ENCODE results near the gene ASIC4.

The ASIC4 gene

DNA sequence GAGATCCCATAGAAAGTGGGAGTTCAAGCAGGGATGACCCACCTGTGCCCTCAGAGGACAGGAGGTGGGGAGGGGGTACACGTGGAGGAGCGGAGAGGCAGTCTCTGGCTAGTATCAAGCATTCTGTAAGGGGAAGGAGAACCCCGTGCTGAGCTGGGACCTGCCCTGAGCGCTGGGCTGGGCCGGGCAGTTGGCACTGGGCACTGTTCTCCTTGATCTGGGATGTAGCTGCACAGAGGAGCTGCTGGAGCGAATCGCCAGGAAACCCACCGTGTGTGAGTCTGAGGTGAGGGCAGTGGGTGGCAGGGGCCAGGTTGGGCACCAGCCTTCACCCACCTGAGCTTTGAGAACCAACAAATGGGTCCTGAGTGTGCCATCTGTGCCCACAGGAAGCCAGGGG lies 35.4 kb upstream of the ASIC4 start:
- H3F3A ChIP-seq (ENCODE audit: control insufficient read depth, insufficient read depth), result no peaks in the 10 kb centered on the region
- H3K27me3 ChIP-seq (ENCODE audit: control insufficient read depth, low read length), result peaks cover 13% of the 10 kb centered on the region
- no peak overlapping the region for H3K27ac ChIP-seq (ENCODE audit: low read depth, low read length)
- H4K20me1 ChIP-seq (ENCODE audit: control insufficient read depth, insufficient read depth, low read depth, low read length), result no peaks in the 10 kb centered on the region
- H3K79me2 ChIP-seq (ENCODE audit: control insufficient read depth, low read length), result no peaks in the 10 kb centered on the region
- TF ChIP-seq EZH2phosphoT487 (IDR thresholded peaks at IDR 0.05; ENCODE audit: borderline replicate concordance, low read length), result no peak
- TF ChIP-seq, protein P1, sequence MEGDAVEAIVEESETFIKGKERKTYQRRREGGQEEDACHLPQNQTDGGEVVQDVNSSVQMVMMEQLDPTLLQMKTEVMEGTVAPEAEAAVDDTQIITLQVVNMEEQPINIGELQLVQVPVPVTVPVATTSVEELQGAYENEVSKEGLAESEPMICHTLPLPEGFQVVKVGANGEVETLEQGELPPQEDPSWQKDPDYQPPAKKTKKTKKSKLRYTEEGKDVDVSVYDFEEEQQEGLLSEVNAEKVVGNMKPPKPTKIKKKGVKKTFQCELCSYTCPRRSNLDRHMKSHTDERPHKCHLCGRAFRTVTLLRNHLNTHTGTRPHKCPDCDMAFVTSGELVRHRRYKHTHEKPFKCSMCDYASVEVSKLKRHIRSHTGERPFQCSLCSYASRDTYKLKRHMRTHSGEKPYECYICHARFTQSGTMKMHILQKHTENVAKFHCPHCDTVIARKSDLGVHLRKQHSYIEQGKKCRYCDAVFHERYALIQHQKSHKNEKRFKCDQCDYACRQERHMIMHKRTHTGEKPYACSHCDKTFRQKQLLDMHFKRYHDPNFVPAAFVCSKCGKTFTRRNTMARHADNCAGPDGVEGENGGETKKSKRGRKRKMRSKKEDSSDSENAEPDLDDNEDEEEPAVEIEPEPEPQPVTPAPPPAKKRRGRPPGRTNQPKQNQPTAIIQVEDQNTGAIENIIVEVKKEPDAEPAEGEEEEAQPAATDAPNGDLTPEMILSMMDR (IDR thresholded peaks at IDR 0.05; ENCODE audit: low read depth, low read length, poor library complexity, severe bottlenecking), result no peak
- H3K36me3 ChIP-seq (ENCODE audit: control insufficient read depth, low read length), result no peaks in the 10 kb centered on the region
- no peaks in the 10 kb centered on the region for H3K9me3 ChIP-seq (ENCODE audit: control insufficient read depth, insufficient read depth, low read length)
- H3K4me1 ChIP-seq (ENCODE audit: control insufficient read depth, low read length), result no peaks in the 10 kb centered on the region
- no peak overlapping the region for H3K4me2 ChIP-seq (ENCODE audit: low read length)
- H3K9me2 ChIP-seq (replicated peaks; ENCODE audit: control insufficient read depth, low read length), result no peaks in the 10 kb centered on the region
- no peak overlapping the region for H3K4me3 ChIP-seq (ENCODE audit: low read length)

DNA sequence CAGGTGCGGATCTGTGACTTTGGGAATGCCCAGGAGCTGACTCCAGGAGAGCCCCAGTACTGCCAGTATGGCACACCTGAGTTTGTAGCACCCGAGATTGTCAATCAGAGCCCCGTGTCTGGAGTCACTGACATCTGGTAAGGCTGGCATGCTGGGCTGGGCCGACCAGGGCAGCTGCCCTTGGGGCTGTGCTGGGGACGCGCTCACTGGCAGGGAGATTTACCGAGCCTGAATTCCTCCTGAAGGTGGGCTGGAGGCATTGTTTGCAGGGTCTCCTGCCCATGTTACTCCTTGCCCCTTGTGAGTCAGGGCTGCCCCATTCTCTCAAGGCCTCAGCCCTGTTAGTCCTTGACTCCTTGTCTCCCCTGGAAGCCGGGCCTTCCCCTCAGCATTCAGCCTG lies 34.3 kb upstream of the ASIC4 start:
- H3K4me1 ChIP-seq (ENCODE audit: control insufficient read depth, low read length), result no peaks in the 10 kb centered on the region

DNA sequence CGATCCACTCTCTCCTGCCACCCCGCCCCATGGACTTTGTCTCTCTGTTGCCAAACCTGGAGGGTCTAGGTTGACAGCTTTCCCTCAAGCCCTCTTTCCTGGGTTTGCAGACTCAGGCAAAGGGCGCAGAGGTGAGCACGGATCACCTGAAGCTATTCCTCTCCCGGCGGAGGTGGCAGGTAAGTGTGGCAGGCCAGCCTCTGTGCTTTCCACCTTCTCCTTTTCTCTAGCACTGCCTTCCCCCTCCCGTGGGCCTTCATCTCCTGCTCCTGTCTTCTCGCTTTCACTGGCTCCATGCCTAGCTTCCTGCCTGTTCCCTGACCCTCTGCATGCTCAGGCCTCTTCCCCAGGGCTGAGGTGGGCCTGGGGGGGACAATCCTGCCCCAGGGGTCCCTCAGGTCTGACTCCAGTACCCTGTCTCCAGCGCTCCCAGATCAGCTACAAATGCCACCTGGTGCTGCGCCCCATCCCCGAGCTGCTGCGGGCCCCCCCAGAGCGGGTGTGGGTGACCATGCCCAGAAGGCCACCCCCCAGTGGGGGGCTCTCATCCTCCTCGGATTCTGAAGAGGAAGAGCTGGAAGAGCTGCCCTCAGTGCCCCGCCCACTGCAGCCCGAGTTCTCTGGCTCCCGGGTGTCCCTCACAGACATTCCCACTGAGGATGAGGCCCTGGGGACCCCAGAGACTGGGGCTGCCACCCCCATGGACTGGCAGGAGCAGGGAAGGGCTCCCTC lies 31.4 kb upstream of the ASIC4 start:
- no peak overlapping the region for H3K4me3 ChIP-seq (ENCODE audit: low read length)
- H3K4me2 ChIP-seq (ENCODE audit: low read length), result no peak overlapping the region
- H3K4me1 ChIP-seq (ENCODE audit: control insufficient read depth, low read length), result no peaks in the 10 kb centered on the region
- H3K36me3 ChIP-seq (ENCODE audit: control insufficient read depth, low read length), result no peaks in the 10 kb centered on the region
- H4K20me1 ChIP-seq (ENCODE audit: control insufficient read depth, insufficient read depth, low read depth, low read length), result no peaks in the 10 kb centered on the region
- no peak for TF ChIP-seq EZH2phosphoT487 (IDR thresholded peaks at IDR 0.05; ENCODE audit: borderline replicate concordance, low read length)
- TF ChIP-seq, protein P1 (IDR thresholded peaks at IDR 0.05; ENCODE audit: low read depth, low read length, poor library complexity, severe bottlenecking), result no peak
- H3K9me2 ChIP-seq (replicated peaks; ENCODE audit: control insufficient read depth, low read length), result no peaks in the 10 kb centered on the region
- H3K9me3 ChIP-seq (ENCODE audit: control insufficient read depth, insufficient read depth, low read length), result no peaks in the 10 kb centered on the region
- H3K27ac ChIP-seq (ENCODE audit: low read depth, low read length), result no peak overlapping the region
- H3K79me2 ChIP-seq (ENCODE audit: control insufficient read depth, low read length), result no peaks in the 10 kb centered on the region
- H3F3A ChIP-seq (ENCODE audit: control insufficient read depth, insufficient read depth), result no peaks in the 10 kb centered on the region
- peaks cover 37% of the 10 kb centered on the region for H3K27me3 ChIP-seq (ENCODE audit: control insufficient read depth, low read length)

More for the DNA sequence above, 34.3 kb upstream of the ASIC4 start:
- Histone ChIP-seq H3K36me3 (ENCODE audit: control insufficient read depth, low read length) (no peaks in the 10 kb centered on the region), H3K9me3 (ENCODE audit: control insufficient read depth, insufficient read depth, low read length) (no peaks in the 10 kb centered on the region), H3K4me3 (ENCODE audit: low read length) (no peak overlapping the region), H3K27ac (ENCODE audit: low read depth, low read length) (no peak overlapping the region), H3F3A (ENCODE audit: control insufficient read depth, insufficient read depth) (no peaks in the 10 kb centered on the region), H3K79me2 (ENCODE audit: control insufficient read depth, low read length) (no peaks in the 10 kb centered on the region), H3K27me3 (ENCODE audit: control insufficient read depth, low read length) (peaks cover 19% of the 10 kb centered on the region), H4K20me1 (ENCODE audit: control insufficient read depth, insufficient read depth, low read depth, low read length) (no peaks in the 10 kb centered on the region), H3K4me2 (ENCODE audit: low read length) (no peak overlapping the region), H3K9me2 (replicated peaks; ENCODE audit: control insufficient read depth, low read length) (no peaks in the 10 kb centered on the region)
- TF ChIP-seq, protein P1 (IDR thresholded peaks at IDR 0.05; ENCODE audit: low read depth, low read length, poor library complexity, severe bottlenecking), result no peak
- TF ChIP-seq EZH2phosphoT487 (IDR thresholded peaks at IDR 0.05; ENCODE audit: borderline replicate concordance, low read length), result no peak

All from DOHH2 (cell line).